Measurements from ENCODE around the gene CRELD2. TPM values are rescaled to one million over a fixed set of nuclear protein-coding genes. Genes with fewer than 3 reads are reported as not detected.
A peak's percentile ranks its signal among the peaks of the same experiment; 100 is the strongest.

CRELD2 gene
- total RNA-seq, 1 donor from 2014 or later: 43.8 TPM

- DNase-seq (ENCODE audit: low read depth, low spot score): no peak
- TF ChIP-seq CTCF (conservative IDR thresholded peaks at IDR 0.05): no peak
- Mint-ChIP-seq H3K4me1 (peaks cover 5% of the 10 kb centered on the region), H3K27ac (ENCODE audit: unreplicated experiment) (no peak overlapping the region), H3K36me3 (ENCODE audit: low read depth) (no peaks in the 10 kb centered on the region), H3K4me3 (peak overlapping the region; percentile 12), H3K27me3 (ENCODE audit: low read depth) (peaks cover 3% of the 10 kb centered on the region), H3K9me3 (no peaks in the 10 kb centered on the region)
Observed at GRCh38 chr22:49965091-49966040, 46.9 kb downstream of the CRELD2 start.

GRCh38 chr22:49966041-49966773, 47.8 kb downstream of the CRELD2 start:
- DNase-seq (ENCODE audit: low read depth, low spot score): peak; percentile 1
- TF ChIP-seq CTCF (conservative IDR thresholded peaks at IDR 0.05): no peak
- Mint-ChIP-seq H3K4me1 (peaks cover 11% of the 10 kb centered on the region), H3K9me3 (no peaks in the 10 kb centered on the region), H3K4me3 (peak overlapping the region; percentile 9), H3K36me3 (ENCODE audit: low read depth) (no peaks in the 10 kb centered on the region), H3K27ac (ENCODE audit: unreplicated experiment) (no peak overlapping the region), H3K27me3 (ENCODE audit: low read depth) (peaks cover 12% of the 10 kb centered on the region)

GRCh38 chr22:49966774-49967705, 48.6 kb downstream of the CRELD2 start:
- DNase-seq (ENCODE audit: low read depth, low spot score): peak; percentile 8
- no peaks in the 10 kb centered on the region for H3K36me3 Mint-ChIP-seq (ENCODE audit: low read depth)
- no peak for TF ChIP-seq CTCF (conservative IDR thresholded peaks at IDR 0.05)
- H3K9me3 Mint-ChIP-seq: no peaks in the 10 kb centered on the region
- peak overlapping the region; percentile 44 for H3K4me3 Mint-ChIP-seq
- peaks cover 12% of the 10 kb centered on the region for H3K27me3 Mint-ChIP-seq (ENCODE audit: low read depth)
- peaks cover 11% of the 10 kb centered on the region for H3K4me1 Mint-ChIP-seq
- no peak overlapping the region for H3K27ac Mint-ChIP-seq (ENCODE audit: unreplicated experiment)

- Mint-ChIP-seq H3K36me3 (ENCODE audit: low read depth) (no peaks in the 10 kb centered on the region), H3K27me3 (ENCODE audit: low read depth) (peaks cover 12% of the 10 kb centered on the region), H3K9me3 (no peaks in the 10 kb centered on the region), H3K4me3 (peak overlapping the region; percentile 62), H3K4me1 (peaks cover 11% of the 10 kb centered on the region), H3K27ac (ENCODE audit: unreplicated experiment) (peak overlapping the region; percentile 30)
- TF ChIP-seq CTCF (conservative IDR thresholded peaks at IDR 0.05): no peak
- DNase-seq (ENCODE audit: low read depth, low spot score): peak; percentile 8
Observed at GRCh38 chr22:49967706-49968208, 49.3 kb downstream of the CRELD2 start.

Data from neural crest cell (in vitro differentiated cells).